HAP-1 (cell line): ENCODE measurements around the gene IFNB1.

Experiments
- DNase-seq, 2 experiments: peaks; one replicate each; pipeline ENCODE4 v3.0.0-alpha.2; 2016 to 2020; ENCODE audit warnings: low spot score in 2 of 2
- H3K27me3 ChIP-seq: fragments of 250-450 bp; sonication (Bioruptor Pico); 2 replicates; pipeline ENCODE4 v1.5.1; 2020; ENCODE audit warnings: low read depth, mild to moderate bottlenecking, moderate library complexity
- H3K36me3 ChIP-seq: fragments of 250-450 bp; sonication (Bioruptor Pico); replicated peaks from 2 replicates; pipeline ENCODE4 v1.5.1; 2020; ENCODE audit warnings: mild to moderate bottlenecking
- H3K4me1 ChIP-seq: fragments of 250-450 bp; sonication (Bioruptor Pico); 2 replicates; pipeline ENCODE4 v1.5.1; 2020; ENCODE audit warnings: mild to moderate bottlenecking
- H3K4me3 ChIP-seq: fragments of 250-450 bp; sonication (Bioruptor Pico); 2 replicates; pipeline ENCODE4 v1.5.1; 2020; ENCODE audit warnings: mild to moderate bottlenecking, moderate library complexity
- H3K9me3 ChIP-seq: fragments of 250-450 bp; sonication (Bioruptor Pico); 2 replicates; pipeline ENCODE4 v1.5.1; 2020; ENCODE audit warnings: mild to moderate bottlenecking, moderate library complexity
- in situ Hi-C: fragments of 300-500 bp; cut with MboI; formaldehyde crosslinking; loops from 3 replicates; pipeline ENCODE4 v1.14.3; 2020; ENCODE audit warnings: low sequenced_read_pairs, inconsistent platforms, mixed read lengths

The IFNB1 gene

GRCh38 chr9:21042466-21042865, 35.3 kb downstream of the IFNB1 start:
- in situ Hi-C loops = no loop called here
- H3K9me3 ChIP-seq = no peaks in the 10 kb centered on the region
- no peaks in the 10 kb centered on the region for H3K36me3 ChIP-seq
- no peak overlapping the region for H3K4me3 ChIP-seq
- H3K27me3 ChIP-seq = no peaks in the 10 kb centered on the region
- no peaks in the 10 kb centered on the region for H3K4me1 ChIP-seq
- no peak for DNase-seq

GRCh38 chr9:21039302-21039701, 38.4 kb downstream of the IFNB1 start:
- H3K9me3 ChIP-seq = no peaks in the 10 kb centered on the region
- in situ Hi-C loops = no loop called here
- H3K27me3 ChIP-seq = no peaks in the 10 kb centered on the region
- DNase-seq = no peak
- no peak overlapping the region for H3K4me3 ChIP-seq
- no peaks in the 10 kb centered on the region for H3K36me3 ChIP-seq
- no peaks in the 10 kb centered on the region for H3K4me1 ChIP-seq

DNA sequence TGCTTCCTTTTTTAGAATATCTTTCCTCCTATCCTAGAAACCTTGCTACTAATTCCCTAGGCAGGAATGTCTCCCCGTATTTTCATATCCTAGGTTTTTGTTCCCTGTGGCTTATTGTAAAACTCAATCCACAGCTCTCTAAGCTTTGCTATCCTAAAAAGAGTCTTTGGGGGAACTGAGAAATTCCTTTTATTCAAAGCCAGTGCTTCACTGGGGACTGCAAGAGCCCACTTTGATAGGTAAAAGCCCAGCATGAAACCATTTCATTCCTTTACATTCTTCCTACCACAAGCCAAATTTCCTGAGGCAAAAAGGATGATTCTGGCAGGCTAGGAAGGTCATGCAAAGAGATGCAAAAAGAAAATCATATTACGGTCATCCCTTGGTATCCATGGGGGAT, 40.5 kb downstream of the IFNB1 start:
- Histone ChIP-seq H3K36me3 (no peaks in the 10 kb centered on the region), H3K4me3 (no peak overlapping the region), H3K27me3 (no peaks in the 10 kb centered on the region), H3K9me3 (no peaks in the 10 kb centered on the region), H3K4me1 (no peaks in the 10 kb centered on the region)
- in situ Hi-C loops = no loop called here
- DNase-seq = no peak

DNA sequence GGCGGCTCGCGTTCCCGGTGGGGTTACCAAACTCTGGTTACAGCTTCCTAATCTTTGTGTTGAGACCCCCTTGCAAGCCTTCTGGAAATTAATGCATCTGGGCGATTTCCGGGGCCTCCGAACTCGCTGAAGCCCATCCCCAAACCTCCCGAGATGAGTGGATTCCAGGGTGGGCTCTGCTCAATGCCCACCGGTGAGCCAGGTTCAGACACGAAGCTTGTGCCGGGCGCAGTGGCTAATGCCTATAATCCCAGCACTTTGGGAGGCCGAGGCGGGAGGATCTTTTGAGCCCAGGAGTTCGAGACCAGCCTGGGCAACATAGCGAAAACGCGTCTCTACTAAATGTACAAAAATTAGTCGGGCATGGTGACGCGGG, 45.9 kb downstream of the IFNB1 start:
- H3K4me3 ChIP-seq = peak overlapping the region; percentile 5; the same call in 1 of the 2 replicates
- H3K36me3 ChIP-seq = no peaks in the 10 kb centered on the region
- no peak for DNase-seq
- in situ Hi-C loops = no loop called here
- no peaks in the 10 kb centered on the region for H3K27me3 ChIP-seq
- H3K9me3 ChIP-seq = no peaks in the 10 kb centered on the region
- H3K4me1 ChIP-seq = peaks cover 4% of the 10 kb centered on the region; the same call in 1 of the 2 replicates

- Histone ChIP-seq H3K27me3 (peaks cover under 1% of the 10 kb centered on the region; the same call in 1 of the 2 replicates), H3K4me3 (peak within 1 kb of the TSS; percentile 5; the same call in 1 of the 2 replicates), H3K9me3 (no peaks in the 10 kb centered on the region), H3K36me3 (no peaks in the 10 kb centered on the region), H3K4me1 (peaks cover 4% of the 10 kb centered on the region)
- in situ Hi-C loops = no loop called here
- peak in 1 of 2 experiments; percentile 52 for DNase-seq
Measured at GRCh38 chr9:21031091-21031807, 46.5 kb downstream of the IFNB1 start, which contains the start of gene HACD4. Gene HACD4 (minus strand): TSS chr9:21031640. CDS start chr9:21031590, 50 bp downstream.

GRCh38 chr9:21030389-21031035, 47.2 kb downstream of the IFNB1 start:
- in situ Hi-C loops = no loop called here
- no peak overlapping the region for H3K4me3 ChIP-seq

GRCh38 chr9:21029661-21030060, 48.1 kb downstream of the IFNB1 start:
- H3K9me3 ChIP-seq = no peaks in the 10 kb centered on the region
- no peaks in the 10 kb centered on the region for H3K36me3 ChIP-seq
- no peak overlapping the region for H3K4me3 ChIP-seq
- H3K4me1 ChIP-seq = peaks cover 4% of the 10 kb centered on the region
- peaks cover 6% of the 10 kb centered on the region; the same call in 1 of the 2 replicates for H3K27me3 ChIP-seq
- in situ Hi-C loops = no loop called here
- no peak for DNase-seq

More at GRCh38 chr9:21030389-21031035, 47.2 kb downstream of the IFNB1 start:
- DNase-seq = no peak
- H3K4me1 ChIP-seq = peaks cover 4% of the 10 kb centered on the region
- H3K36me3 ChIP-seq = no peaks in the 10 kb centered on the region
- H3K9me3 ChIP-seq = no peaks in the 10 kb centered on the region
- peaks cover 6% of the 10 kb centered on the region; the same call in 1 of the 2 replicates for H3K27me3 ChIP-seq

DNA sequence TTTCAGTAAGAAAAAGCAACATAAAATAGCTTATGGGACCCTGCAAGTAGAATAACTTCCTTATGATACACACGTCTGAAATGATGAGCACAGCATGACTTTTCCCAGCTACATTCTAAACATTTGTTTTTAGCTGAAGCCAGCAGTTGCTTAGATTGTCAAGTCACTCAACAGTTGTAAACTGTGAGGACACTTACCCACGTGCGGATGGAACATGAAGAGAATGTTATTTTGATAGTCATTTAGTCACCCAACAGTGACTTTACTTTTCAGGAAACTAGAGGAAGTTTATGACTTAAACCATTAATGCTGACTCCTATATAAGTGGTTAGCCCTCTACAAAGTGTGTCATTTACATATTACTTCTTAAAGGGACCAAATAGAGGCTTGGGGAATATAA, 49.3 kb downstream of the IFNB1 start:
- DNase-seq = no peak
- Histone ChIP-seq H3K36me3 (no peaks in the 10 kb centered on the region), H3K9me3 (no peaks in the 10 kb centered on the region), H3K27me3 (peaks cover 6% of the 10 kb centered on the region; the same call in 1 of the 2 replicates), H3K4me1 (peaks cover 4% of the 10 kb centered on the region), H3K4me3 (no peak overlapping the region)
- in situ Hi-C loops = no loop called here

- Histone ChIP-seq H3K4me1 (peaks cover 4% of the 10 kb centered on the region), H3K4me3 (no peak overlapping the region), H3K36me3 (no peaks in the 10 kb centered on the region), H3K27me3 (peaks cover 6% of the 10 kb centered on the region; the same call in 1 of the 2 replicates), H3K9me3 (no peaks in the 10 kb centered on the region)
- no peak for DNase-seq
- in situ Hi-C loops = no loop called here
Measured at GRCh38 chr9:21027295-21027694, 50.4 kb downstream of the IFNB1 start.
